Neural cell (in vitro differentiated cells): ENCODE results near the gene CLCN5.

Source experiments
- CTCF ChIP-seq: fragments of 450-650 bp; IDR thresholded peaks from 2 replicates; pipeline ENCODE4 v1.5.1; 2014; ENCODE audit warnings: antibody characterized with exemption, mild to moderate bottlenecking, moderate library complexity; ENCODE audit not compliant: poor library complexity, severe bottlenecking
- EP300 ChIP-seq: fragments of 450-650 bp; conservative IDR thresholded peaks from 2 replicates; pipeline ENCODE4 v1.6.1; 2014; ENCODE audit warnings: antibody characterized with exemption, mild to moderate bottlenecking, moderate library complexity; ENCODE audit not compliant: poor library complexity, severe bottlenecking
- EZH2 ChIP-seq: fragments of 200-600, 300-800 bp; shearing (Covaris generic), sonication (generic); IDR thresholded peaks from 2 replicates; pipeline ENCODE4 v1.6.1; 2014; ENCODE audit warnings: antibody characterized with exemption, low read length, borderline replicate concordance, mild to moderate bottlenecking; ENCODE audit not compliant: insufficient read depth, poor library complexity, severe bottlenecking
- RAD21 ChIP-seq: fragments of 450-650 bp; conservative IDR thresholded peaks from 2 replicates; pipeline ENCODE4 v1.6.1; 2014; ENCODE audit warnings: antibody characterized with exemption, mild to moderate bottlenecking, moderate library complexity

- no peak for TF ChIP-seq RAD21
- no peak for TF ChIP-seq CTCF
- no peak for TF ChIP-seq EZH2
- no peak for TF ChIP-seq EP300
Measured at GRCh38 chrX:50068893-50069292, 146.5 kb downstream of the CLCN5 start.
